HL-60 (cell line): ENCODE data around the gene DIP2C.

Experiments
- POLR2AphosphoS5 ChIP-seq: IDR thresholded peaks from 2 replicates; pipeline ENCODE4 v1.6.1; 2012; ENCODE audit warnings: low read depth
- TF ChIP-seq, protein P1 (sequence below): IDR thresholded peaks from one replicate; pipeline ENCODE4 v1.5.1; 2011; ENCODE audit warnings: low read length, control low read depth, inconsistent platforms; ENCODE audit not compliant: insufficient read depth

DNA sequence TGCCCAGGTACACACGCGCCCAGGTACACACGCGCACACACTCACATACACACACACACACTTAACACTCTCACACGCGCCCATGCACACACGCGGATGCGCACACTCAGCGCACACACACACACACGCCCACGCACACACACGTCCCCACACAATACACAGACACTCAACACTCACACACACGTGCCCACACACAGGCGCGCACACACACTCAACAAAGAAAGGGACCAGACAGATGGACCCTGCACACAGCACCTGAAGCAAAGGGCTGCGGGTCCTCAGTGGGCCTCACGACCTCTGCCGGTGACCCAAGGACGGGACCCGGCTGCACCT, 296.8 kb downstream of the DIP2C start:
- TF ChIP-seq, protein P1, sequence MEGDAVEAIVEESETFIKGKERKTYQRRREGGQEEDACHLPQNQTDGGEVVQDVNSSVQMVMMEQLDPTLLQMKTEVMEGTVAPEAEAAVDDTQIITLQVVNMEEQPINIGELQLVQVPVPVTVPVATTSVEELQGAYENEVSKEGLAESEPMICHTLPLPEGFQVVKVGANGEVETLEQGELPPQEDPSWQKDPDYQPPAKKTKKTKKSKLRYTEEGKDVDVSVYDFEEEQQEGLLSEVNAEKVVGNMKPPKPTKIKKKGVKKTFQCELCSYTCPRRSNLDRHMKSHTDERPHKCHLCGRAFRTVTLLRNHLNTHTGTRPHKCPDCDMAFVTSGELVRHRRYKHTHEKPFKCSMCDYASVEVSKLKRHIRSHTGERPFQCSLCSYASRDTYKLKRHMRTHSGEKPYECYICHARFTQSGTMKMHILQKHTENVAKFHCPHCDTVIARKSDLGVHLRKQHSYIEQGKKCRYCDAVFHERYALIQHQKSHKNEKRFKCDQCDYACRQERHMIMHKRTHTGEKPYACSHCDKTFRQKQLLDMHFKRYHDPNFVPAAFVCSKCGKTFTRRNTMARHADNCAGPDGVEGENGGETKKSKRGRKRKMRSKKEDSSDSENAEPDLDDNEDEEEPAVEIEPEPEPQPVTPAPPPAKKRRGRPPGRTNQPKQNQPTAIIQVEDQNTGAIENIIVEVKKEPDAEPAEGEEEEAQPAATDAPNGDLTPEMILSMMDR, result no peak
- TF ChIP-seq POLR2AphosphoS5, result no peak
